OCI-LY1 (cell line): ENCODE results near the gene DNAH7.

Experiments used
- H2AFZ ChIP-seq: fragments of 200-600 bp; sonication (generic), shearing (Covaris generic); 2 replicates; pipeline ENCODE4 v1.6.0; 2014; ENCODE audit warnings: antibody characterized with exemption, mild to moderate bottlenecking, low read length
- H3F3A ChIP-seq: fragments of 200-600 bp; sonication (generic), shearing (Covaris generic); 2 replicates; pipeline ENCODE4 v1.6.0; 2014; ENCODE audit warnings: mild to moderate bottlenecking, antibody characterized with exemption, low read length, moderate library complexity; ENCODE audit not compliant: insufficient read depth
- H3K27ac ChIP-seq: fragments of 200-600 bp; sonication (generic); 2 replicates; pipeline ENCODE4 v1.5.1; 2014; ENCODE audit warnings: low read length, mixed run types, mild to moderate bottlenecking, low read depth; ENCODE audit not compliant: poor library complexity, severe bottlenecking
- H3K27me3 ChIP-seq: fragments of 200-600 bp; sonication (generic); 2 replicates; pipeline ENCODE4 v1.6.0; 2014; ENCODE audit warnings: antibody characterized with exemption, mild to moderate bottlenecking, low read length, moderate library complexity; ENCODE audit not compliant: insufficient read depth
- H3K36me3 ChIP-seq: fragments of 200-600 bp; sonication (generic); 2 replicates; pipeline ENCODE4 v1.6.1; 2014; ENCODE audit warnings: mild to moderate bottlenecking, antibody characterized with exemption, low read length, moderate library complexity, mixed read lengths; ENCODE audit not compliant: insufficient read depth
- H3K4me1 ChIP-seq: fragments of 200-600 bp; sonication (generic); 2 replicates; pipeline ENCODE4 v1.5.1; 2014; ENCODE audit warnings: mild to moderate bottlenecking, low read length, moderate library complexity; ENCODE audit not compliant: insufficient read depth, severe bottlenecking
- H3K4me2 ChIP-seq: fragments of 200-600 bp; sonication (generic), shearing (Covaris generic); 2 replicates; pipeline ENCODE4 v1.6.1; 2014; ENCODE audit warnings: low read length
- H3K4me3 ChIP-seq: fragments of 200-600 bp; sonication (generic); 2 replicates; pipeline ENCODE4 v1.5.1; 2014; ENCODE audit warnings: low read length, low read depth, mild to moderate bottlenecking, mixed read lengths; ENCODE audit not compliant: poor library complexity, severe bottlenecking
- H3K79me2 ChIP-seq: fragments of 200-600 bp; shearing (Covaris generic); 2 replicates; pipeline ENCODE4 v1.6.1; 2016; ENCODE audit warnings: mixed run types, low read length, mixed read lengths; ENCODE audit not compliant: insufficient read depth
- H3K9ac ChIP-seq: fragments of 200-600 bp; sonication (generic), shearing (Covaris generic); 2 replicates; pipeline ENCODE4 v1.6.1; 2014; ENCODE audit warnings: mild to moderate bottlenecking, low read length, mixed read lengths
- H3K9me2 ChIP-seq: fragments of 200-600 bp; sonication (generic), shearing (Covaris generic); 2 replicates; pipeline ENCODE4 v1.6.1; 2014; ENCODE audit warnings: low read depth, mild to moderate bottlenecking, low read length, mixed read lengths
- H3K9me3 ChIP-seq: fragments of 200-600 bp; shearing (Covaris generic); 2 replicates; pipeline ENCODE4 v1.6.1; 2014; ENCODE audit warnings: low read length, mixed read lengths
- H4K20me1 ChIP-seq: fragments of 200-600 bp; sonication (generic), shearing (Covaris generic); 2 replicates; pipeline ENCODE4 v1.6.0; 2016; ENCODE audit warnings: mild to moderate bottlenecking, low read length; ENCODE audit not compliant: insufficient read depth
- EZH2 ChIP-seq: fragments of 200-600 bp; sonication (generic), shearing (Covaris generic); IDR thresholded peaks from 2 replicates; pipeline ENCODE4 v1.8.0; 2017; ENCODE audit warnings: borderline replicate concordance, mixed run types, mild to moderate bottlenecking, antibody characterized with exemption, low read length, moderate library complexity, mixed read lengths
- TF ChIP-seq, protein P1 (sequence below): fragments of 200-600 bp; sonication (generic), shearing (Covaris generic); IDR thresholded peaks from 2 replicates; pipeline ENCODE4 v1.5.1; 2017; ENCODE audit warnings: mild to moderate bottlenecking, antibody characterized with exemption, low read length, moderate library complexity, mixed read lengths

DNAH7 gene

DNA sequence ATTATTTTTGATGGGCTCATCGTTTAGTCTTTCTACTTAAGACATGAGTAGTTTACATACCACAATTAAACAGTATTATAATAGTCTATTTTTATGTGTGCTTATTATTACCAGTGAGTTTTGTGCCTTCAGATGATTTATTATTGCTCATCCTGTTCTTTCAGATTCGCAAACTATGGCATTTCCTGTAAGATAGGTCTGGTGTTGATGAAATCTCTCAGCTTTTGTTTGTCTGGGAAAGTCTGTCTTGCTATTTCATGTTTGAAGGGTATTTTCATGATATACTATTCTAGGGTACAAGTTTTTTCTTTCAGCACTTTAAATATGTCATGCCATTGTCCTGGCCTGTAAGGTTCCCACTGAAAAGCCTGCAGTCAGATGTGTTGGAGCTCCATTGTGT, 101.3 kb downstream of the DNAH7 start:
- no peak for TF ChIP-seq EZH2
- TF ChIP-seq, protein P1, sequence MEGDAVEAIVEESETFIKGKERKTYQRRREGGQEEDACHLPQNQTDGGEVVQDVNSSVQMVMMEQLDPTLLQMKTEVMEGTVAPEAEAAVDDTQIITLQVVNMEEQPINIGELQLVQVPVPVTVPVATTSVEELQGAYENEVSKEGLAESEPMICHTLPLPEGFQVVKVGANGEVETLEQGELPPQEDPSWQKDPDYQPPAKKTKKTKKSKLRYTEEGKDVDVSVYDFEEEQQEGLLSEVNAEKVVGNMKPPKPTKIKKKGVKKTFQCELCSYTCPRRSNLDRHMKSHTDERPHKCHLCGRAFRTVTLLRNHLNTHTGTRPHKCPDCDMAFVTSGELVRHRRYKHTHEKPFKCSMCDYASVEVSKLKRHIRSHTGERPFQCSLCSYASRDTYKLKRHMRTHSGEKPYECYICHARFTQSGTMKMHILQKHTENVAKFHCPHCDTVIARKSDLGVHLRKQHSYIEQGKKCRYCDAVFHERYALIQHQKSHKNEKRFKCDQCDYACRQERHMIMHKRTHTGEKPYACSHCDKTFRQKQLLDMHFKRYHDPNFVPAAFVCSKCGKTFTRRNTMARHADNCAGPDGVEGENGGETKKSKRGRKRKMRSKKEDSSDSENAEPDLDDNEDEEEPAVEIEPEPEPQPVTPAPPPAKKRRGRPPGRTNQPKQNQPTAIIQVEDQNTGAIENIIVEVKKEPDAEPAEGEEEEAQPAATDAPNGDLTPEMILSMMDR = no peak
- H3K27me3 ChIP-seq = no peaks in the 10 kb centered on the region

DNA sequence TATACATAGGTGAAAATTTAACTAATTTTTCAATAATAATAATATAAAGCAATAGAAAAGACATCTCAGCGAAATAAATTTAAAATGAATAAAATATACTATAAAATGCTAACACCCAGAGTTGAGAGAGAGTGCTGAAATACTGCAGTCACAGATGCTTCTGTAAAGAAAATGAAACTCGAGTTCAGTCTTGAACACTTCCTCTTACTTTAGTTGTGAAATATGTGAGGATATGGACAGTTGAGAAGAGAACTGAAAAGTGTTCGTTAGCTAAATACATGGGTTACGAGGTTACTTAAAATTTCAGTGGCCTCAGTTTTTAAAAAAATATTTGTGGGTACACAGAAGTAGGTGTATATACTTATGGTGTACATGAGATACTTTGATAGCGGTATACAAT, 106.8 kb downstream of the DNAH7 start:
- H3K9me2 ChIP-seq = no peaks in the 10 kb centered on the region
- H3K4me3 ChIP-seq = no peak overlapping the region
- H3K9me3 ChIP-seq = no peaks in the 10 kb centered on the region
- no peak overlapping the region for H2AFZ ChIP-seq
- no peak overlapping the region for H3K4me2 ChIP-seq
- no peaks in the 10 kb centered on the region for H4K20me1 ChIP-seq
- no peaks in the 10 kb centered on the region for H3K4me1 ChIP-seq
- H3F3A ChIP-seq = no peaks in the 10 kb centered on the region
- no peak overlapping the region for H3K27ac ChIP-seq
- no peaks in the 10 kb centered on the region for H3K27me3 ChIP-seq
- no peak overlapping the region for H3K9ac ChIP-seq
- no peaks in the 10 kb centered on the region for H3K79me2 ChIP-seq
- no peaks in the 10 kb centered on the region for H3K36me3 ChIP-seq
- TF ChIP-seq, protein P1 = no peak
- no peak for TF ChIP-seq EZH2

More for the DNA sequence above, 101.3 kb downstream of the DNAH7 start:
- Histone ChIP-seq H3K9ac (no peak overlapping the region), H4K20me1 (no peaks in the 10 kb centered on the region), H3F3A (no peaks in the 10 kb centered on the region), H3K4me1 (no peaks in the 10 kb centered on the region), H3K27ac (no peak overlapping the region), H3K4me3 (no peak overlapping the region), H3K79me2 (no peaks in the 10 kb centered on the region), H3K4me2 (no peak overlapping the region), H3K9me3 (no peaks in the 10 kb centered on the region), H3K9me2 (no peaks in the 10 kb centered on the region), H2AFZ (no peak overlapping the region), H3K36me3 (no peaks in the 10 kb centered on the region)

DNA sequence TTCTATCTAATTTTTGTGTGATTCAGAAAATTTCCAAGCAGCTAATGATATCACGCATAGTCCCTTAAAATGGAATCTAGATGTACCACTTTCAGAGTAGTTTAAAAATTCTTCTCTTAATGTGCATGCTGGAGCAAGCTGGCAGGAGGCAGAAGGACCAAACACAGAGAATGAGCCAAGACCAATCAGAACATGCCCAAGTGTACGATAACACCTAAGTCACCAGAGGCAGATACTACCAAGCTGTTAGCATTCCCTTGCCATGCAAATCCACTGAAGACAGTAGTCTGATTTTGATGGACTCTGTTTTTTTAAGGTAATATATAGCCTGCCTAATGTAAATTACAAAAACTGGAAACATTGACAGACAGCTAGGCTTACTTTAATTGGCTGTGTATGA, 109.3 kb downstream of the DNAH7 start:
- Histone ChIP-seq H3K4me2 (no peak overlapping the region), H4K20me1 (no peaks in the 10 kb centered on the region)

More for the DNA sequence above, 109.3 kb downstream of the DNAH7 start:
- H3K9me2 ChIP-seq = no peaks in the 10 kb centered on the region
- H3K4me3 ChIP-seq = no peak overlapping the region
- H3K9ac ChIP-seq = no peak overlapping the region
- TF ChIP-seq, protein P1 = no peak
- no peak for TF ChIP-seq EZH2
- no peak overlapping the region for H2AFZ ChIP-seq
- no peaks in the 10 kb centered on the region for H3K9me3 ChIP-seq
- H3K4me1 ChIP-seq = no peaks in the 10 kb centered on the region
- H3F3A ChIP-seq = no peaks in the 10 kb centered on the region
- H3K27ac ChIP-seq = no peak overlapping the region
- H3K36me3 ChIP-seq = no peaks in the 10 kb centered on the region
- H3K79me2 ChIP-seq = no peaks in the 10 kb centered on the region
- H3K27me3 ChIP-seq = no peaks in the 10 kb centered on the region
